Smooth muscle cell (in vitro differentiated cells): ENCODE data around the gene HES2. TPM values are rescaled to one million over a fixed set of nuclear protein-coding genes. Genes with fewer than 3 reads are reported as not detected.

Experiments used
- microRNA-seq: library from miRNA; unstranded; fragments of <30 nt; microRNA quantifications from one replicate; pipeline ENCODE4, GENCODE V29; 2016; ENCODE audit warnings: borderline number of aligned reads
- polyA plus RNA-seq: library from polyadenylated mRNA; unstranded; fragments of >200 nt; fragmentation: Nextera tagmentation; extraction: Ambion mirVana; gene quantifications from 2 replicates; pipeline ENCODE4 v1.2.1, GENCODE V29; 2016
- small RNA-seq: library from RNA; depleted of rRNA; stranded (forward); fragments of <200 nt; gene quantifications from one replicate; pipeline ENCODE3, GENCODE V24; 2014
- total RNA-seq: library from RNA; depleted of rRNA; stranded (reverse); fragments of >200 nt; gene quantifications from 2 replicates; pipeline ENCODE4 v1.2.3, GENCODE V29; 2014

Gene HES2
- total and polyA plus RNA-seq, 2 experiments from 2014 or later, result 1.7 to 4.6 TPM

Small RNA genes within 50 kb of the gene (microRNA-seq; reads per million reads assigned to microRNA genes)
- not detected for gene MIR4252

Small RNA genes within 50 kb of the gene (small RNA-seq; reads per million reads assigned to genes)
- gene MIR4252, result not detected

Other genes with a start within 250 kb of the HES2 start
- gene CHD5, start 239.6 kb downstream of the HES2 start, total RNA-seq, result 0.40 TPM in 2 replicates
- gene CHD5, start 239.6 kb downstream of the HES2 start, polyA plus RNA-seq, result not detected in 2 replicates
- gene RPL22, start 220.3 kb downstream of the HES2 start, total RNA-seq, result 108 and 126 TPM in 2 replicates
- 108 and 117 TPM in 2 replicates for gene RPL22, start 220.3 kb downstream of the HES2 start, polyA plus RNA-seq
- gene RNF207, start 213.8 kb downstream of the HES2 start, total RNA-seq, result 1.8 and 4.8 TPM in 2 replicates
- gene RNF207, start 213.8 kb downstream of the HES2 start, polyA plus RNA-seq, result 2.0 and 4.0 TPM in 2 replicates
- gene ICMT, start 184.0 kb downstream of the HES2 start, total RNA-seq, result 55.1 and 66.8 TPM in 2 replicates
- gene ICMT, start 184.0 kb downstream of the HES2 start, polyA plus RNA-seq, result 34.7 and 36.6 TPM in 2 replicates
- not detected in 2 replicates for gene HES3, start 175.7 kb downstream of the HES2 start, total RNA-seq
- gene HES3, start 175.7 kb downstream of the HES2 start, polyA plus RNA-seq, result not detected in 2 replicates
- gene GPR153, start 158.8 kb downstream of the HES2 start, total RNA-seq, result 6.4 and 8.2 TPM in 2 replicates
- 15.5 and 15.8 TPM in 2 replicates for gene GPR153, start 158.8 kb downstream of the HES2 start, polyA plus RNA-seq
- gene ACOT7, start 26.2 kb downstream of the HES2 start, total RNA-seq, result 16.4 and 19.5 TPM in 2 replicates
- gene ACOT7, start 26.2 kb downstream of the HES2 start, polyA plus RNA-seq, result 53.6 and 53.8 TPM in 2 replicates
- not detected in 2 replicates for gene ESPN, start 4.9 kb upstream of the HES2 start, total RNA-seq
- gene ESPN, start 4.9 kb upstream of the HES2 start, polyA plus RNA-seq, result 1.1 and 2.6 TPM in 2 replicates
- gene TNFRSF25, start 46.3 kb upstream of the HES2 start, total RNA-seq, result 9.6 and 19.8 TPM in 2 replicates
- 10.1 and 17.7 TPM in 2 replicates for gene TNFRSF25, start 46.3 kb upstream of the HES2 start, polyA plus RNA-seq
- gene PLEKHG5, start 71.7 kb upstream of the HES2 start, total RNA-seq, result 14.5 and 16.1 TPM in 2 replicates
- 10.6 and 17.8 TPM in 2 replicates for gene PLEKHG5, start 71.7 kb upstream of the HES2 start, polyA plus RNA-seq
- gene NOL9, start 134.6 kb upstream of the HES2 start, total RNA-seq, result 12.0 and 16.8 TPM in 2 replicates
- gene NOL9, start 134.6 kb upstream of the HES2 start, polyA plus RNA-seq, result 8.1 and 11.5 TPM in 2 replicates
- gene TAS1R1, start 135.4 kb upstream of the HES2 start, total RNA-seq, result not detected in 2 replicates
- 0.27 TPM in 1 of 2 replicates, not detected in the other for gene TAS1R1, start 135.4 kb upstream of the HES2 start, polyA plus RNA-seq
- 9.7 and 26.4 TPM in 2 replicates for gene ZBTB48, start 160.1 kb upstream of the HES2 start, total RNA-seq
- gene ZBTB48, start 160.1 kb upstream of the HES2 start, polyA plus RNA-seq, result 16.3 and 20.5 TPM in 2 replicates
- 12.0 and 13.2 TPM in 2 replicates for gene KLHL21, start 182.9 kb upstream of the HES2 start, total RNA-seq
- 12.6 and 16.2 TPM in 2 replicates for gene KLHL21, start 182.9 kb upstream of the HES2 start, polyA plus RNA-seq
- 10.2 and 10.4 TPM in 2 replicates for gene PHF13, start 193.8 kb upstream of the HES2 start, total RNA-seq
- gene PHF13, start 193.8 kb upstream of the HES2 start, polyA plus RNA-seq, result 12.3 and 14.0 TPM in 2 replicates
- gene THAP3, start 204.9 kb upstream of the HES2 start, total RNA-seq, result 10.5 and 14.2 TPM in 2 replicates
- gene THAP3, start 204.9 kb upstream of the HES2 start, polyA plus RNA-seq, result 29.3 and 34.8 TPM in 2 replicates